CD4-positive, alpha-beta T cell treated with Interleukin-6 at 100 ng/mL for 8 hours (primary cell): ENCODE results near the gene FGF11.
A peak's percentile ranks its signal among the peaks of the same experiment; 100 is the strongest.

ENCODE experiments used
- DNase-seq: peaks from one replicate; pipeline ENCODE4 v3.0.0-alpha.2; 2020; ENCODE audit warnings: mixed read lengths, low spot score

FGF11 gene

DNA sequence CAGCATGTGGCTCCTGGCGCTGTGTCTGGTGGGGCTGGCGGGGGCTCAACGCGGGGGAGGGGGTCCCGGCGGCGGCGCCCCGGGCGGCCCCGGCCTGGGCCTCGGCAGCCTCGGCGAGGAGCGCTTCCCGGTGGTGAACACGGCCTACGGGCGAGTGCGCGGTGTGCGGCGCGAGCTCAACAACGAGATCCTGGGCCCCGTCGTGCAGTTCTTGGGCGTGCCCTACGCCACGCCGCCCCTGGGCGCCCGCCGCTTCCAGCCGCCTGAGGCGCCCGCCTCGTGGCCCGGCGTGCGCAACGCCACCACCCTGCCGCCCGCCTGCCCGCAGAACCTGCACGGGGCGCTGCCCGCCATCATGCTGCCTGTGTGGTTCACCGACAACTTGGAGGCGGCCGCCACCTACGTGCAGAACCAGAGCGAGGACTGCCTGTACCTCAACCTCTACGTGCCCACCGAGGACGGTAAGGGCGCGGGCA lies 31.0 kb upstream of the FGF11 start:
- peak; percentile 30 for DNase-seq

DNA sequence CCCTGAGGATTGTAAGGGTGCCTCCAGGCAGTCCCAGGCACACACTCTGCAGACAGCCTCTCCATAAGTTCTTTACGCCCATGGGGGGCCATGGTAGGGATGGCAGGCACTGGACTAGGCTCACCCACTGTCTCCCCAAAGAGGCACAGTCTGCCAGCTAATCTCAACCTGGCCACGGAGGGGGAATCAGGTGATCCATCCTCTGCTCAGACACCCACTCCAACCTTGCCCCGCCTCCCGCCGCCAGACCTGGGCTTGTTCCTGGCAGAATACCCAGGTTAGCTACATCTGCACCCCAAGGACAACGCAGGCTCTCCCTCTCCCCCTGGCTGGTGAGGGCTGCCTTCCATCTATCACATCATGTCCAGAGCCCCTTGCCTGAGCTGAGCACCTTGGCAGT lies 30.4 kb upstream of the FGF11 start:
- DNase-seq, result no peak

DNA sequence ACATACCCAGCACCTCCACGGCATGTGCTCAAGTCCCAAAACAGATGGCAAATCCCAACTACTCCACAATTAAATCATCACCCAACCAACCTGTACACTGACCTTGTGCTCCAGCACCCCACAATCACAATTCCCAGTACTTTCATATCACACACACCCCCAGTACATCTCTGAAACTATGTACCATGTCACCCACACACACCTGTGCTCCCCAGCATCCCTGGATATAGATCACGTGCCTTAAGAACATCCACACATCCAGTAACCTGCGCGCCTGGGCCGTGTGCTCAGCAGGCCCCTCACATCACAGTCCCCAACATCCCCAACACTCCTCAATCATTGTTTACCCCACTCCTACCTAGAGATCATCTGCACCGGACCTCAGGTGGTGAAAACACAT lies 29.6 kb upstream of the FGF11 start:
- no peak for DNase-seq

DNA sequence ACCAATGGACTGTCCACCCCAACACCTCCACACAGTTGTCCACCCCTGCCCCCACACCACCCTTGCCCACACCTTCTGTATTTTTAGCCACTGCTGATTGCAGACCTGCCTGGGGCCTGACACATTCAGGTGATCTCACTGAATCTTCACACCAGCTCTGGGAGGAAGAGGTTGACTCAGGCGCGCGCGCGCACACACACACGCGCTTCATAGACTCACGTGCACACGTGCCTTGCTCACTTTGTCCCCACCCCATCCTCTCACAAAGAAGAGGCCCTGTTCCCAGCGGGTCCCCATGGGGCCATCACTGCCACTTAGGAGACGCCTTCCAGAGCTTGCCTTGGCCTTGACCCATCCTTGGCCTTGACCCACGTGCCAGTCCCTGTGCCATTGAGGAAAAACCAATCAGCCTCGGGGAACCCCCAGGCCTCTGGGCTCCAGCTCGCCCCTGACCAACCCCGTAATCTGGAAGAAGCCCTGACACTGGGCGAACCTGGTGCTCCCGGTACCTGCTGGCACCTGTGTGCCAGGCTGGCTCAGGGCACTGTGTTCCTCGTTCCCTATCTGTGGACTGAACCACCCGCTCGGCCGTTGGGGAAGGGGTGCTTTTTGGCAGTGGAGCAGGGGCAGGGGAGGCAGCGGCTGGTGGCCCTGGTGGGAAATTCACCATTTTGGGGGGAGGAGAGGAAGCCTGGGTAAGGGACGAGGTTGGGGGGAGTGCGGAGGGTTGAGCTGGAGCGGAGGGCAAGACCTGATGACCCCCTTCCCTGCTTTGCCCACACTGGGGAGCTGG lies 28.5 kb upstream of the FGF11 start:
- DNase-seq, result no peak

DNA sequence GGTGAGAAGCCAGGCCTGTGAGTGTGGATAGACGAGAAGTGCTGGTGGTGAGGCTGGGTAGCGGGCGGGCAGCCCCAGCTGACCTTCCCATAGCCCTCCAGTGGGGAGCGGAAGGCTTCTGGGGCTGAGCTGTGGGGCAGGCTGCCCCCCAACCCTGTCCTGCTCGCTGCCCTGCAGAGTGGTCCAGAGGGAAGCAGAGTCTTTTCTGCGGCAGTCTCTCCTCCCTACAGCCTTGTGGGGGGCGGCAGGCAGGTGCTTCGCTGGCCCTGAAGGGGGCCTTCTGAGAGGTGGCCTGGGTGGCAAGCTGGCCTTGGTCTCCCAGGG lies 27.9 kb upstream of the FGF11 start:
- no peak for DNase-seq

DNA sequence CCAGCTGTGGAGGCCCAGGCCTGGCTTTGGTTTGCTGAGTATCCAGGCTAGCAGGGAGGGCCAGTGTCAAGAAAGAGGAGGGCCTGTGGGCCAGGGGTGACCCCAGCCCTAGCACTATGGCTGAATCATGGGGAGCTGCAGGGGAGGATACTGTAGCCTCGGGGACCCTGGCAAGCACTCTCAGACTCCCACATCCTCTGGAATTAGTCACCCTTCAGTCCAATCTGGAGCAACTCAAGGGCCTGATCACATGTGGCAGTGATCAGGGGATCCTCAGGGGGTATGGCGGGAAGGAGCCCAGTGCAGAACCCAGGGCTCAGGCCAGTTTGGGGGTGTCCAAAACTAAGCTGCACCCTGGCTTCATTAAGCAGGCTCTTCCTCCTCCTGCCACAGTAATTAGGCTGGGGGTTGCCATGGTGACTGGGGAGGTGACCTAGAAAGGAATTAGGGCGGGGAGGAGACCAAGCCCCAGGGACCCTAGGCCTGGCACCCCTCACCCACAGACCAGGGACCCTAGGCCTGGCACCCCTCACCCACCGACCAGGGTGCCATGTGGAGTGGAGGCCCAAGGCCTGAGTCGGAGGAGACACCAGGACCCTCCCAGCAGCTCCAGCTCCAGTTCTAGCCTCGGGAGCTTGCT lies 25.8 kb upstream of the FGF11 start:
- DNase-seq, result no peak

DNA sequence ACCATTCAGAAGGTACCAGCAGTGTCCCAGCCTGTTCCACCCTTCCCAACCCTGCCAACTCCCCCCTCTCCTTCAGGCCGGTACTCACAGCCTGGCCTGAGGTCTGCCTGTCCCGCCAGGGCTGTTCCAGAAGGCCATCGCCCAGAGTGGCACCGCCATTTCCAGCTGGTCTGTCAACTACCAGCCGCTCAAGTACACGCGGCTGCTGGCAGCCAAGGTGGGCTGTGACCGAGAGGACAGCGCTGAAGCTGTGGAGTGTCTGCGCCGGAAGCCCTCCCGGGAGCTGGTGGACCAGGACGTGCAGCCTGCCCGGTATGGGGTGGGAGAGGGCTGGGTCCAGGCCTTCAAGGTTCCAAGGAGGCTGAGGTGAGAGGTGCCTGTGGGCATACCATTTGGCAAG lies 24.5 kb upstream of the FGF11 start:
- no peak for DNase-seq

DNA sequence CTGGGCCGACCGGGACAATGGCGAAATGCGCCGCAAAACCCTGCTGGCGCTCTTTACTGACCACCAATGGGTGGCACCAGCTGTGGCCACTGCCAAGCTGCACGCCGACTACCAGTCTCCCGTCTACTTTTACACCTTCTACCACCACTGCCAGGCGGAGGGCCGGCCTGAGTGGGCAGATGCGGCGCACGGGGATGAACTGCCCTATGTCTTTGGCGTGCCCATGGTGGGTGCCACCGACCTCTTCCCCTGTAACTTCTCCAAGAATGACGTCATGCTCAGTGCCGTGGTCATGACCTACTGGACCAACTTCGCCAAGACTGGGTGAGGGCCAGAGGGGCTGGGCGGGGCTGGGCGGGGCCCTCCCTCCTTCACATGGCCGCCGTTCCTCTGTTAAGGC lies 23.5 kb upstream of the FGF11 start:
- DNase-seq, result no peak

DNA sequence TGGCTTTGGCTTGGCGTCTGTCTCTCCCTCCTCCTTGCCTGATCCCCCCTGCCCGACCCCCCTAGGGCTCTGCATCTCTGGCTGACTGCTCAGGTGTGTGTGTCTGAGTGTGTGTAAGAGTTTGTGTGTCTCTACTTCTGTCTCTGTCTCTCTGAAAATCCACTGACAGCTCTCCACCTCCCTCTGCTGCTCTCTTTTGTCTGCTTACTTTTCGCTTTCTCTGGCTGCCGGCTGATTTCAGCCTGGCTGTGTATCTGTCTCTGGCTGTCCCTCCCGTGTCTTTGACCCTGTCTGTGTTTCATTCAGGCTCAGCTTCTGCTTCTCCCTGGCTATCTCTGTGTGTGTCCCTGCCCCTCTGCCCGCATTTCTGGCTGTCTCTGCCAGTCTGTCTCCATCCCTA lies 23.0 kb upstream of the FGF11 start:
- no peak for DNase-seq

DNA sequence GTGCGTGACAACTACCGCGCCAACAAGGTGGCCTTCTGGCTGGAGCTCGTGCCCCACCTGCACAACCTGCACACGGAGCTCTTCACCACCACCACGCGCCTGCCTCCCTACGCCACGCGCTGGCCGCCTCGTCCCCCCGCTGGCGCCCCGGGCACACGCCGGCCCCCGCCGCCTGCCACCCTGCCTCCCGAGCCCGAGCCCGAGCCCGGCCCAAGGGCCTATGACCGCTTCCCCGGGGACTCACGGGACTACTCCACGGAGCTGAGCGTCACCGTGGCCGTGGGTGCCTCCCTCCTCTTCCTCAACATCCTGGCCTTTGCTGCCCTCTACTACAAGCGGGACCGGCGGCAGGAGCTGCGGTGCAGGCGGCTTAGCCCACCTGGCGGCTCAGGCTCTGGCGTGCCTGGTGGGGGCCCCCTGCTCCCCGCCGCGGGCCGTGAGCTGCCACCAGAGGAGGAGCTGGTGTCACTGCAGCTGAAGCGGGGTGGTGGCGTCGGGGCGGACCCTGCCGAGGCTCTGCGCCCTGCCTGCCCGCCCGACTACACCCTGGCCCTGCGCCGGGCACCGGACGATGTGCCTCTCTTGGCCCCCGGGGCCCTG lies 22.2 kb upstream of the FGF11 start:
- DNase-seq, result no peak

DNA sequence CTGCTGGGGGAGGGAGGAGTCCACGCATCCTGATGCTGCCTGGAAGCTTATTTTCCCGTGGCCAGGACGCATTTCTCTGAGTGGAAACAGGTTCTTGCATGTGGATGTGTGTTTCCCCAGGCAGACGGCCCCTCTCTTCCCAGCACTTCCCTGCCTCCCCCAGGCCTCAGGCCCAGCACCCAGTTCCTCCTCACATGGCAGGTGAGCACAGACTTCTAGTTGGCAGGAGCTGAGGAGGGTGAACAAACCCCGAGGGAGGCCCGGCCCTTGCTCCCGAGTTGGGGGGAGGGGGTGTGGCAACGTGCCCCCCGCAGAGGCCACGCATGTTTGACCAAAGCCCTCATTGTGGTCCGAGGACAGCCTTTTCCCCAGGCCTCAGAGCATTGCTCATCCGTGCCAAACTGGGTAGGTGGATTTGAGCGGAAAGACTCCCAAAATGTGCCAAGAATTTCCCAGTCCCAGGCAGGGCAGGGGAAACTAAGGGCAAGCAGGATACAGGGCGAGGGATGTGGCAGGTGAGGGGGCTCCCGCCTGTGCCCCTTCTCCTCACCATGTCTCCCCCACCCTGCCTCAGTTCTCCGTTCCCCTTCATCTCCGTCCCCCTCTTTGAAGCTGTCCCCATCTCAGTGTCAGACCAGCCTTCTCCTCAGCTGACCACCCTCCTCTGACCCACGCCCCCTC lies 20.7 kb upstream of the FGF11 start:
- no peak for DNase-seq

DNA sequence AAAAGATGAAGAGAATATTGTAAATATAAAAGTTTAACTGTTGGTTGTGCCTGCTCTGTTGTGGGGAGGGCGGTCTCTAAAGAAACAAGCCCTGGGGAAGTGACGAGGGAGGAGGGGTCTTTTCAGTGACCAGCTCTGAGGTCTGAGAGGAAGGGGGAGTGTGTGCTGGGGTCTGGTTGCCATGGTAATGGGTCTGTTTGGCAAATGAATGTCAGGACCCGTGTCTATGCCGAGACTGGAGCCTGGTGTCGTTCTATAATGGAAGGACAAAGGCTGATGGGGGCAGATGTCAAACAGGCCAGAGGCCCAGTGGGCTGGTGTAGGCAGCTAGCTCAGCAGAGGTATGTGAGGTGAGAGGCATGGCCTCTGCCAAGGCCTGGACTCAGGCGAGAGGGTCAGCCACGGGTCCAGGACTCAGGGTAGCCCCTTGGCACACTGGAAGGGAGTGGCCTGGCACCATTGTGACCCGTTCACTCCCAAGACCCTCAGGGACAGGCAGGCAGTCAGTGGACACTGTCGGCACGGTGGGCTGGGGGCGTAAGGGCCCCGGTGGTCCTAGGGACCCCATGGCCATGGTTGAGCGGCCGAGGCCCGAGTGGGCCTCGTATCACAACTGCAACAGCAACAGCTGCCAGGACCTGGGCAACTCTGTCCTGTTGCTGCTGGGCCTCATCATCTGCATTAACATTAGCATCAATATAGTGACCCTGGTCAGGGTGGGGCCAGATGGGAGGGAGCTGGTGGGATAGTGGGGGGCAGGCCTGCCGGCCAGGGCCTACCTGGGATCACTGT lies 19.3 kb upstream of the FGF11 start, which contains the start of gene SPEM1:
TSS of gene SPEM1 (plus strand) at position 506 of the 792 bp plus-strand sequence. CDS start at position 567, 61 bp downstream.
- no peak for DNase-seq

DNA sequence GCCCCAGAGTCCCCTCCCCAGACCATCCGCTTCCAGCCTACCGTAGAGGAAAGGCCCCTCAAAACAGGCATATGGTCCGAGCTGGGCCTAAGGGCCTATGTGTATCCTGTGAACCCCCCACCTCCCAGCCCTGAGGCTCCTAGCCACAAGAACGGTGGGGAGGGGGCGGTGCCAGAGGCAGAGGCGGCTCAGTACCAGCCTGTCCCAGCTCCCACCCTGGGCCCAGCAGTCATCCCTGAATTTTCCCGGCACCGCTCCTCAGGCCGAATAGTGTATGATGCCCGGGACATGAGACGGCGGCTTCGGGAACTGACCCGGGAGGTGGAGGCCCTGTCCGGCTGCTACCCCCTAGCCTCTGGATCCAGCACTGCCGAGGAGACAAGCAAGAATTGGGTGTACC lies 18.1 kb upstream of the FGF11 start:
- no peak for DNase-seq

DNA sequence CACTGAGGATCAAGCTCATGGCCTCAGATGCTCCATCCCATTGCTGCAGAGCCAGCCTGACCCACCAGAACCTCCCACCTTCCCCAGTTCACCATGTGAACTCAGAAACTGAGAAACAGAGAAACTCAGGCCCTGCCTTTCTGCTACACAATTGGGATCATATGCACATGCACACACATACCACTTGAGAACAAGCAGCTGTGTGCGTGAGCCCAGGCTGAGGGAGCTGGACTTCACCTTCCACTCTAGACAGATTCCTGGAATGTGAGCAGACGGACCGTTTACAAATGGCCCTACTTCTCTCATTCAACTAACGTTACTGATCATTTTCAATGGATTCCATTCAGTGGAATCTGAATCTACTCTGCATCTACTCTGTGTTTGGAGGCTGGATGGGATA lies 15.6 kb upstream of the FGF11 start:
- DNase-seq, result no peak

DNA sequence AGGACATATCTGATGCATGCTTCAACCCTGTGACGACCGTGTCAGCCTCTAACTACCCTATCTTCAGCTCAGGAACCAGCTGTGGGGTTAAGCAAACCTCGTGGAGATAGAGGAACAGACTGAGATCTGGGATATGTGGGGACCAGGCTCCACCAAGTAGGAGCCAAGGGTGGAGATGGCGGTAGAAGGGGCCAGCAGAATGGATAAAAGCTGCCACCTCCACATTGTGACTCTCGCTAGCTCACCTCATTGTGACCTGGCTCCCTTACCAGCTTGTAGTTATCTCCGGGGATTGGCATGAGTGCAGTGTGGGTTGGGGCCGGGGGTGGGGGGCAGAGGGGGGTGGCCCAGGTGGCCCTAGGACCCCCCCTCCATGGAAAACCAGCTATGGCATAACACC lies 14.0 kb upstream of the FGF11 start, which contains the start of gene SPEM2:
TSS of gene SPEM2 (plus strand) at position 301 of the 400 bp plus-strand sequence. CDS start at position 374, 73 bp downstream.
- no peak for DNase-seq

DNA sequence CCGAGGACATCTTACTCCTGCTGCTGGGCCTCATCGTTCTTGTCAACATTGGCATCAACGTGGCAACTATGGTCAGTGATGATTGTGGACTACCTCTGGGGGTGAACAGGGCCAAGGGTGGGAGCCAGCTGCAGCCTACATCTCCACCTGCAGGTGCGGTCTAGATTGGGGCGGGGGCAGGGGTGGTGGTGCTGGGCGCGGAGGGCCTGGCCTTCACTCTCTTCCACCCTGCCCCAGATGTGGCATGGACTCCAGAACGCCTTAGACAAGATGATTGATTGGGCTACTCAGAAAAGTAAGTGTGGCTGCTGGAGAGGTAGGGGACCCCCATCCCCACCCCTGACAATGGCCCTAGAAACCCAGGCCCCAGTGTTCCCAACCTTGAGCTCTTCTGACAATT lies 13.6 kb upstream of the FGF11 start:
- no peak for DNase-seq

DNA sequence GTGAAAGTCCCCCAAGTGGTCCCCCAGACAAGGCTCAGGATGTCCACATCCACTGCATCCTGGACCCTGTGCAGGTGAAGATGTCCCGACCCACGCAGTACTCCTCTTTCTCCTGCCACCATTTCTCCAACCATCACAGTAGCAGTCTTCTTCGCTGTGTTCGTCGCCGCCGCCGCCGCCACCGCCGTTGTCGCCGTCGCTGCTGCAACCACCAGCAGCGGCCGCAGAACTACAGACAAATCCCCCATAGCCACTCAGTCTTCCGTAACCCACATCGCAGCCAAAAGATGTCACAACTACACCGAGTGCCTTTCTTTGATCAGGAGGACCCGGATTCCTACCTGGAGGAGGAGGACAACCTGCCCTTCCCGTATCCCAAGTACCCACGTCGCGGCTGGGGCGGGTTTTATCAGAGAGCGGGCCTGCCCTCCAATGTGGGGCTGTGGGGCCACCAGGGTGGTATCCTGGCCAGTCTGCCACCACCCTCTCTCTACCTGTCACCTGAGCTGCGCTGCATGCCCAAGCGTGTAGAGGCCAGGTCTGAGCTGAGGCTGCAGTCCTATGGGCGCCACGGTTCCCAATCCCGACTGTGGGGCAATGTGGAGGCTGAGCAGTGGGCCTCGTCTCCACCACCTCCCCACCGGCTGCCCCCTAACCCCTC lies 13.0 kb upstream of the FGF11 start:
- DNase-seq, result no peak

DNA sequence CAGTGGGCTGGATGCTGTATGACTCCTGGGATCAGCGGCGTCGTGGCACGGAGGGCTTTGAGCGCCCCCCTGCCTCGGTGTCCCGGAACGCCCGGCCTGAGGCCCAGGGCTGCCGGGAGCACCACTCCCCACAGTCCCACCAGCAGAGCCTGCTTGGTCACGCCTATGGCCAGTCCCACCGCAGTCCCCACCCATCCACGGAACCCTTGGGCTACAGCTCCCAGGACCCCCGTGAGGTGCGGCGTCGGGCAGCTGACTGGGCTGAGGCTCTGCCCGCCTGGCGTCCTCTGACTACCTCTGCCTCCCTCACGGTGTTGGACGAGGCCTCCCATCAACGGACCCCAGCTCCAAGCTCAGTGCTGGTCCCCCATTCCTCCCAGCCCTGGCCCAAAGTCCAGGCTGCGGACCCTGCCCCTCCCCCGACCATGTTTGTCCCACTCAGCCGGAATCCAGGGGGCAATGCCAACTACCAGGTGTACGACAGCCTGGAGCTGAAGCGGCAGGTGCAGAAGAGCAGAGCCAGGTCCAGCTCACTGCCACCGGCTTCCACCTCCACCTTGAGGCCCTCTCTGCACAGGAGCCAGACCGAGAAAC lies 12.3 kb upstream of the FGF11 start:
- DNase-seq, result no peak

DNA sequence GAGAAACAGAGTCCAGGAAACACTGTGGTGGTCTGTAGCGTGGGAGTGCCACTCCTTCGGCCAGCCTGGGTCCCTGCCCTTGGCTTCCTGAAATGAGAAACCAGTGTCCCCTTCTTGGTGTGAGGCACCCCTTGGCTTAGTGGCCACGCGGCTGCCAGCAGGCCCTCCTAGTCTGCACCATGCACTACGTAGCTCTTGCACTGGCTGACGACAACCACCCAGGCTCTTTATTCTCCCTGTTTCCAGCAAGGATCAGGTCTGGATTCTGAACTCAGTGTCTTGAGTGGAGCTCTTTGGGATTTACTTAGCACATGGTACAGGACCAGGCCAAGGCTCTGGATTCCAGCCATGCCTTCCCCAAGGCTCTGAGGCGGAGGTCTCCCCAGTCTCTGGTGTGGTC lies 11.8 kb upstream of the FGF11 start:
- no peak for DNase-seq

DNA sequence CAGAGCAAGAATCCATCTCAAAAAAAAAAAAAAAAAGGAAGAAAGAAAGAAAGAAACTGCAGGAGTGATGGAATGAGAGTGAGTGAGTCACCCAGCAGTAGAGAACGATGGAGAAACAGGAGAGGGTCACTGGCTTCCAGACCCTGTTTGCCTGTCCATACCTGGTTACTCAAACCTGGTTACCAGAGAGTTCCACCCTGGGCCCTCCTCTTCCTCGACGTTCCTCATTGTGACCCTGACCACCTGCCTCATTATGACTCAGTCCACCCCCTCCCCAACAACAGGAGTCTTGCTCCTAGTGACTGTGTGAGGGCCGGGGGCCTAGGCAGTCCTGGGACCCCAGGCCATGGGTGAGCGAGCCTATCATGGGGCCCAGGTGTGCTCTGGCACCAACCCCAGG lies 10.8 kb upstream of the FGF11 start, which contains the start of gene SPEM3:
TSS of gene SPEM3 (plus strand) at position 301 of the 400 bp plus-strand sequence. CDS start at position 347, 46 bp downstream.
- no peak for DNase-seq

DNA sequence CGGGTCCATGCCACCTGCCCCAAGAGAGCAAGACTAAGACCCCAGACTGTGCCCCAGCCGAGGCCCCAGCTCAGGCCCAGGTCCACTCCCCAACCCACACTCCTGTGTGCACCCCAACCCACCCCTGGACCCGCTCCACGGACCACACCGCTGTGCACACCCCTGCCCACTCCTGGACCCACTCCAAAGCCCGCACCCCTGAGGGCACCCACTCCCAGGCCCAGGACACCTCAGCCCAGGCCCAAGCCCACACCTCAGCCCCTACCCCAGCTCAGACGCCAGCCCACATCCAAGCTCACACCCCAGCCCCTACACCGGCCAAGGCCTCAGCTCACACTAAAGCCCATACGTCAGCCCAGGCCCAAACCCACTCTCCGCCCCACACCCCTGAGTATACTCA lies 9.6 kb upstream of the FGF11 start:
- DNase-seq, result no peak
